ENCODE results near the gene PRICKLE3. TPM values are rescaled to one million over a fixed set of nuclear protein-coding genes. Genes with fewer than 3 reads are reported as not detected.

PRICKLE3 gene, protein sequence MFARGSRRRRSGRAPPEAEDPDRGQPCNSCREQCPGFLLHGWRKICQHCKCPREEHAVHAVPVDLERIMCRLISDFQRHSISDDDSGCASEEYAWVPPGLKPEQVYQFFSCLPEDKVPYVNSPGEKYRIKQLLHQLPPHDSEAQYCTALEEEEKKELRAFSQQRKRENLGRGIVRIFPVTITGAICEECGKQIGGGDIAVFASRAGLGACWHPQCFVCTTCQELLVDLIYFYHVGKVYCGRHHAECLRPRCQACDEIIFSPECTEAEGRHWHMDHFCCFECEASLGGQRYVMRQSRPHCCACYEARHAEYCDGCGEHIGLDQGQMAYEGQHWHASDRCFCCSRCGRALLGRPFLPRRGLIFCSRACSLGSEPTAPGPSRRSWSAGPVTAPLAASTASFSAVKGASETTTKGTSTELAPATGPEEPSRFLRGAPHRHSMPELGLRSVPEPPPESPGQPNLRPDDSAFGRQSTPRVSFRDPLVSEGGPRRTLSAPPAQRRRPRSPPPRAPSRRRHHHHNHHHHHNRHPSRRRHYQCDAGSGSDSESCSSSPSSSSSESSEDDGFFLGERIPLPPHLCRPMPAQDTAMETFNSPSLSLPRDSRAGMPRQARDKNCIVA
- 2.5 and 6.8 TPM in 2 replicates for total RNA-seq (2014; rRNA removed; shearing (Covaris generic))

DNA sequence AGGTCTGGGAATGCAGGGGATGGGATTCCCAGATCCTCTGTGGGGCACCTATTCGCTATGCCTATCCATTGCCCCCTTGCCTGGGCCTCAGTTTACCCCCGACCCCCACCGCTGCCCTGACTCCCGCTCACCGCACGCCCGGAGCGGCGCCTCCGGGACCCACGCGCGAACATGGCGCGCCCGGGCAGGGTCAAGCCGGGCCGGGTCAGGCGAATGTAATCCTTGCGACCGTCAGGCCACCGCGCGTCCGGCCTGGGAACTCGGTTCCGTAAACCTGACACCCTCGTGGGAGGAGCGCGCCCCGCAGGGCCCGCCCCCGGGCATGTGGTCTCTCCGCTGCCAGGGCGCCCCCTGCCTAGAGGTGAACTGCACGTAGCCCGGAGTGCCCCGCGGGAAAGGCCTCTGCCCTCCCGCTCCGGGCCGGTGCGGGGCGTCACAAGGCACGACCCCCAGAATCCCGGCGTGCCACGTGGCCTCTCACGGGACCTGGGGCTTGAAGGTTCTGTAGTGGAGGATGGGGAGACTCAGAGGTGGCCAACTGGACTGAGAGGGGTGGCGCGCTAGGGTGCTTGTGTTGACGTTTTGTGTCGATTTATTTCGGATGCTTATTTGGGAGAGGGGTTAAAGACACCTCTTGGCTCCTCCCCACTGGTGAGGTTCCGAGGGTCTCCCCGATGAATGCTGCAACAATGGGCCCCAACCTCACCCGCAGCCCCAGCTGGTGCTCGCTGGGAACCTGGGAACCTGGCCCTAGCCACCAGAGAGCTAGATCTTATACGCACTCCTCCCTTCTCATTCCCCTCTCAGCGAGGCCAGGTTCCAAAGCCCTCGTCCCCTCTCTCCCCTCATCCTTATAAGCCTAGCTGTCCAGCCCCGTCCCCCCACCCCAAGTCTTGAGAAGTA lies at the start of gene PRICKLE3:
TSS of gene PRICKLE3 (minus strand) at position 249 of the 903 bp plus-strand sequence. CDS start at position 173, 76 bp downstream.
- DNase-seq (ENCODE audit: low spot score), result no peak

DNA sequence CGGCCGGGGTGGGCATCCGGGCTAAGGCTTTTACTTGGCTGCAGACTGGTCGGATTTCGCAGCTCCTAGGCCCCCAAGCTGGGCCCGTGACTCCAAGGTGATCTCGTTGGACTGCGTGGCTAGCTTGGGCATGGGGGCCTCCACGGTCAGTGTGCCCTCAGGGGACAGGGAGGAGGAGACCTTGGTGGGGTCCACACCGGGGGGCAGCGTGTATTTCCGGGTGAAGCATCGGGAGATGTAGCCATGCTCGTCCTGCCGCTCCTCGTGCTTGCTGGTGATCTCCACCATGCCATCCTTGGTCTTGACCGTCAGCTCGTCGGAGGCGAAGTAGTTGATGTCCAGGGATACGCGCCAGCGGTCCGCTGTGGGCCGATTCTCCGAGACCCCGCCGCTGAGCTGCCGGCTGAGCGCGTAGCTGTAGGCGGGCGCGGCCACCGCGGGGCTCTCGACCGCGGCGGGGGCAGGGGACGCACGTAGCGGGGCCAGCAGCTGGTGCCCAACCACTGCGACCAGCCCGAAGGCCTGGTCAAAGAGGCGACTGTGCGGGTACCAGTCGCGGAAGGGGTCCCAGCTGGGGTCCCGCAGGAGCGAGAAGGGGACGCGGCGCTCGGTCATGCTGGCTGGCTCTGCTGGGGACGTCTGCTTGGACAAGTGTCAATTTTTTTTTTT lies 47.8 kb upstream of the PRICKLE3 start:
- DNase-seq (ENCODE audit: low spot score), result no peak

DNA sequence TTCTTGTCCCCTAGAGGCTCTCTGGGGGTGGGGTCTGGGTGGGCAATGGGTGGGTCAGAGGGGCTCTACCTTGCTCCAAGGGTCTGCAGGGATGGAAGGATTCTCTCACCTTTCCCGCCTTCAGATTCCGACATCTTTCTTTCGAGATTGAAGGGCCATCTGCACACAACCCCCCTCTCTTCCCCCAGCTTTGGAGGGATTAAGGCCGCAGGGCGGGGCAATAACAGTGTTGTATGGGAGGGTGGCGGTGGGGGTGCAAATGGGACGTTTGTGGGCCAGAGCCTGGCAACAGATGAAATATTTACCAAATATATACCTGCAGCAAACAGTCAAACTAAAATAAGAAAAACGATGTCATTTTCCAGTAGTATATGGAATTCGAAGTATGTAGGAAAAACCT lies 47.0 kb upstream of the PRICKLE3 start, which contains the start of gene CACNA1F:
TSS of gene CACNA1F (minus strand) at position 165 of the 400 bp plus-strand sequence. CDS start at position 134, 31 bp downstream.
- DNase-seq (ENCODE audit: low spot score), result no peak

DNA sequence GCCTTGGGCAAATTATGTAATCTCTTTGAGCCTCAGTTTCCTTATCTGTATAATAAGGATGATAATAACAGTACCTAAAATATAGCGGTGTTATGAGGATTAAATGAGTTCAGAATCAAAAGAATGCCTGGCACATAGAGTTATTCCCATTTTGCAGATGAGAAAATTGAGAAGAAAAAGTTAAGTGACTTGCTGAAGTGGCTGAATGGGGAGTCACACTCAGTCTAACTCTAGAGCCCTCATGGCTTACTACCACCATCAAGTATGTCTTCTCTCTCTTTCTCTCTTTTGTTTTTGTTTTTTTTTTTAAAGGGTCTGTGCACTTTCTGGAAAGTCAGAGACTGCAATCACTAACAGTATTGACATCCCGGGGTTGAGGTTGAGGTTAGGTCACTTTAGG lies 46.4 kb upstream of the PRICKLE3 start:
- no peak for DNase-seq (ENCODE audit: low spot score)

DNA sequence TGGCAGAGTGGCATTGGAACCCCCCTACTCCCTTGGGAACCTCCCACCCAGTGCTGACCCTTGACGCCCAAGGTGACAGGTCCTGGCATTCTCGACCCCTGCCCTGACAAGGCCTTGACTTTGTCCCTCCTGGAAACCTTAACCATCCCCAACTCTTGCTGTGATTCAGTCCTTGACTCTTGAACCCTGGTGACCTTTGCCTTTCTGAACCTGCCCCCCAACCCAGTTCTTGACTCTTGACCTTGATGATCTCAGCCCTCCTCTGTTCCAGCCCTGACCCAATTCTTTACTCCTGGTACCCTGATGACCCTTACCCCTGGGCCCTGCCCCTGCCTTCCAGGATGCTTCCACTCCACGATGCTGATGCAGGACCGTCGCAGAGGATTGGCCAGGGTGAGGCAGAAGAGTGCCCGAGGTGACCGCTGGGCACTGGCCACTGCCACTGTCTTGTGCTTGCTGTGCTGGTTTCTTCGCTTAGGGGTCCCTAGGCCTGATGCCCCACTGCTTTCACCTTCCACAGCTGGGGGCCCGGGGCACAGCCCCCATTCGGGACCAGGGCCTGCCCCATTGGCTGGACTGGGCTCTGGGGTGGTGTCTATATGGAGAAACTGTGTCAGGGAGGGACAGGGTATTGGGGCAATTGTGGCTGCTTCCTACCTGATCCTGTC lies 45.3 kb upstream of the PRICKLE3 start:
- DNase-seq (ENCODE audit: low spot score), result no peak

DNA sequence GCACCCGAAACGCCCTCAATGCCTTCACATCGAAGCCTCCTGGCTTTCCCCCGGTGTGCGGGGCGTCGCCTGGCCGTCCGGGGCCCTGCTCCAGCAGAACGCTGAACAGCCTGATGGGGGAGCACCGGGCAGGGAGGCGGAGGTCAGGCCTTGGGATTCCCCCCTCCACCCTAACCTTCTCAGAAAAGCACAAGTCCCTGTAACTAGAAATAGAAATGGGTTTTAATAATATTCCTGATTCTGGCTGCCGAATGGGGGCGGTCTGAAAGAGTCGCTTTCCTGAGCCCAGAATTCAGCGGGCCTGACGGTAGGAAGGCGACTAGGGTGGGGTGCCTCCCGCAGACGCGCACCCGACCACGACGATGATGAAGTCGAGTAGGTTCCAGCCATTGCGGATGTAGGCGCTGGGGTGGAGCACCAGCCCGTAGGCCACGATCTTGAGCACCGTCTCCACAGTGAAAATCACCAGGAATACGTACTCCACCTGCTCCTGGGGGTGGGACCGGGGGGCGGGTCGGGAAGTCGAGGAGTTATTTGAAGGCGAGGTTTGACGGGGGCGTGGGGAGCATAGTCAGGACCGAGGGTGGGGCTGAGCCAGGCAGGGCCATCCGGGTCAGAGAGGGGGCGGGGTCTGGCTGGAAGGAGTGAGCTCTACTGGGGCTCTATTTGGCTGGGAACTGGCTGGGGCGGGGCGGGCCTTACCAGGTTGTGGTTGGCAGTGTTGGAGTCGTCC lies 44.5 kb upstream of the PRICKLE3 start:
- DNase-seq (ENCODE audit: low spot score), result no peak

DNA sequence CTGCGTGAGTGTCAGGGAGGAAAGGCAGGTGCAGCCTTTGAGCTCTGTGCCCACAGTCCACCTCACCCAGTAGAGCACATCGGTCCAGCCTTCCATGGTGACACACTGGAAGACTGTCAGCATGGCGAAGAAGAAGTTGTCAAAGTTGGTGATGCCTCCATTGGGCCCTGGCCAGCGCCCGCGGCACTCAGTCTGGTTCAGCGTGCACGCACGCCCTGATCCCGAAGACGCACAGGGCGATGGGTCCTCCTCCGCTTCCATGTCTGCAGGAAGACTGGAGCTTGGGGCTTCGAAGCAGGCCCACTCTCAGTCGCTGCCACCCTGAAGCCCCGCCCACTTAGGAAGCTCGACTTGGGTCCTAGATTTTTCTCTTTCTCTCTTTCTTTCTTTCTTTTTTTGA lies 42.0 kb upstream of the PRICKLE3 start:
- DNase-seq (ENCODE audit: low spot score), result no peak

DNA sequence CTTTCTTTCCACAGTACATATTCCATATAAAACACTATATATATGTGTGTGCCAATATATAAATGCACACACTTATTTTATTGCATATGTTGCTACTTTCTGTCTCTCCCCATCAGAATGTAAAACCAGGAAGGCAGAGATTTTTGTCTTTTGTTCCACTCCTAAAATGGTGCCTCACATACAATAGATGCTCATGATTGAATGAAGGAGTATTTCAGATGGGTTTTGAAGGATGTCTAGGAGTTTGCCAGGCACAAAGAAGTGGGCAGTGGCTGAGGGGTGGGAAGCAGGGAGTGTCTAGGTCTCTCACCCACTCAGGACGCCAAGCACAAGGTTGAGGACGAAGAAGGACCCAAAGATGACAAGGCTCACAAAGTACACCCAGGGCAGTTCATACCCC lies 41.6 kb upstream of the PRICKLE3 start:
- no peak for DNase-seq (ENCODE audit: low spot score)

DNA sequence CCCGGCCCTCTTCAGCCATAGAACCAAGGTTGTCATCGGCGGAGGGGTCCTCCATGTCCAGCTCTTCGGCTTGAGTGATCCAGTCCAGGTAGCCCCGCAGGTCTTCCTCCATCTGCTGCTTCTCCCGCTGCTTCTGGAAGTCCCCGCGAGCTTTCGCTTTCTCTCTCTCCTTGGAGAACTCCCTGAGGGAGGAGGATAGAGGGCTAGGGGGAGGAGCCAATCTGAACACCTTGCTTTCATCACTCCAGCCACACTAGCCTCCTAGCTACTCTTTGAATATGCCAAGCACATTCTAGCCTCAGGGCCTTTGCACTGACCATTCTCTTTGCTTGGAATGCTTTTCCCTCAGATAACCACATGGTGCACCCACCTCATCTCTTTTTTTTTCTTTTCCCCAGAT lies 40.8 kb upstream of the PRICKLE3 start:
- no peak for DNase-seq (ENCODE audit: low spot score)

DNA sequence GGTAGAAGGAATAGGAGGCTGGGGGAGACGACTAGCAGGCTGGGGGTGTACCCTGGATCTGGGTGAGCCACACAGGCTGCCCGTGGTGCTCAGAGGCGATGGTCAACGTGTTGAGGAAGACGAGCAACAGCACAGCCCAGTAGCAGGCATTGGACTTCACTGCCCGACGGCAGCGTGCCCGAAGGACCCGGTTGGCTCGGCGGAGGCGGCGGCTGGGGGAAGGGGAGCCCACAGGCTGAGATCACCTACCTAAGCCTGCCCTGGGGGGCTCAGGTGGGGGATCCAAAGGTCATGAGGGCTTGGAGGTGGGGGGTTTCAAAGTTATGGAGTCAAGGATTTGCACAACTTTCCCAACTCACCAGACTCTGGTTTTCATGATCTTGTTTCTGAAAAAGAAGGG lies 39.7 kb upstream of the PRICKLE3 start:
- DNase-seq (ENCODE audit: low spot score), result no peak

DNA sequence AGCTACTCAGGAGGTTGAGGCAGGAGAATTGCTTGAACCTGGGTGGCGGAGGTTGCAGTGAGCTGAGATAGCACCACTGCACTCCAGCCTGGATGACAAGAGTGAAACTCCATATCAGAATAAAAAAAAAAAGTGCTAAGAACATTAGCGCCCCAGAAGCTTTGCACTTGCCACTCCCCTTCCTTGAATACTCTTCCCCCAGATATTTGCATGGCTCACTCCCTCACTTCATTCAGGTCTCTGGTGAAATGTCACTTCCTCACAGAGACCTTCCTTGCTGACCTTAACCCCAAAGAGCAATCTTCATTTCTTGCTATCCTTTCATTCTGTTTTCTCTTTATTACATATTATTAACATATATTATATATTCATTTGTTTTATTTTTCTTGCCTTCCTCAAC lies 35.7 kb upstream of the PRICKLE3 start:
- DNase-seq (ENCODE audit: low spot score), result no peak

DNA sequence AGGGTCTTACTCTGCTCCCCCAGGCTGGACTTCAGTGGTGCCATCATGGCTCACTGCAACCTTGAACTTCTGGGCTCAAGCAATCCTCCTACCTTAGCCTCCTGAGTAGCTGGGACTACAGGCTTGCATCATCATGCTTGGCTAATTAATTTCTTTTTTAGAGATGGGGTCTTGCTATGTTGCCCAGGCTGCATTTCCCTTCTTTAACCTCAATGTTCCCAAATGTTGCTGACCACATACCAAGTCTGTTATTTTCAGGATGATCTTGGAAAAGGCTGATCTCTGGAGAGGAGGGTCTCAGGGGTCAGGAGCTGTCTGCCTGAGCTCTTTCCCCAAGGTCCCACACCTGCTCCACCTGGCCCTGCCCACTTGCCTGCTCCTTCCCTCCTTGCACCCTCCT lies 33.9 kb upstream of the PRICKLE3 start:
- DNase-seq (ENCODE audit: low spot score), result no peak

DNA sequence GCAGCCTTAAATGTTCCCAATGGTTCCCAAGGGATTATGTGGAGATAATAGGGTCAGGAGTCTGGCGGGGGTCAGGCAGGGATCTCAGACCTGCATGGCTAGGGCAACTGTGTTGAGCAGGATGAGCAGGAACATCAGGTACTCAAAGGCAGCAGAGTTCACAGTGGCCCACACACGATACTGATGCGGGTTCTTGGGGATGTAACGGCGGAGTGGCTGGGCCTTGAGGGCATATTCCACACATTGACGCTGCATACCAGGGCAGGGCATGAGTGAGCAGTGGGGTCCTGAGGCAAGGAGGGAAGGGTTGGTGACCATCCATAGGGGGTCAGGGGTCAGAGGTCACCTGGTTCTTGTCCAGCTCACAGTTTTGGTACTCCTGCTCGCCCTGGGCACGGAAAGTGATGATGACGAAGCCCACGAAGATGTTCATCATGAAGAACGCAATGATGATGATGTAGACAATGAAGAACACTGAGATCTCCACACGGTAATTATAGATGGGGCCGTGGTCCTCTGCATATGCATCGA lies 28.9 kb upstream of the PRICKLE3 start:
- no peak for DNase-seq (ENCODE audit: low spot score)

DNA sequence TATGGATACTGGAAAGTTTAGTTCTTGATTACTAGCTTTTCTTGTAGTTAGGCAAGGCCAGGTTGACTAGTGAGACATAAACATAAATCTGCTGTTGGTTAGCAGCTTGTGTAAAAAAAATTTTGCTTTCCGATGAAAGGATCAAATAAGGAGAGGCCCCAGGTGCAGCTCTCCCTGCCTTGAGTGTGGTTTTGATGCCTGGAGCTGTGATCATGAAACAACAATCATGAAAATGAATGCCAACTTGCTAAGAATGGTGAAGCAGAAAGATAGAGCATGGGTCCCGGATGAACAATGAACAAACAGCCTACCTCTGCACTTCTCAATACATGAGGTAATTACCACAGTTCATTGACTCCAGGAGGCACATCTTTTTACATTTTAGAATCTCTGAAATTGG lies 28.2 kb upstream of the PRICKLE3 start:
- no peak for DNase-seq (ENCODE audit: low spot score)

DNA sequence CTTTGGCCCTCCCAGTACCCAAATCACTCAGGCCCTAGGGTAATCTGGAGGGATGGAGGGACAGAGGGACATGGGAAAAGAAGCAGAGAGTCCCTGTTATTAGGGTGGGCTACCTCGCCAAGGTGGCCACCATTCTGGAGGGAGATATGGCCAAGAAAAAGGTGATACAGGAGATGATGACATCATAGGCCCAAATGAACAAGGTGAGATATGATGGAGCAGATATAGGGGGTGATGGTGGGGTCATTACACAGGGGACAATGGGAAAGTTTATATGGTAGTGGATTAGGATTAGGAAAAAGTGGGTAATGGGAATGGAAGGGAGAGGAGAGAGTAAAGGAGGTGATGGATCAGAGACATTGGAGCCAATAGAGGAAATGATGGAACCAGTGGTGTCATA lies 26.7 kb upstream of the PRICKLE3 start:
- DNase-seq (ENCODE audit: low spot score), result no peak

DNA sequence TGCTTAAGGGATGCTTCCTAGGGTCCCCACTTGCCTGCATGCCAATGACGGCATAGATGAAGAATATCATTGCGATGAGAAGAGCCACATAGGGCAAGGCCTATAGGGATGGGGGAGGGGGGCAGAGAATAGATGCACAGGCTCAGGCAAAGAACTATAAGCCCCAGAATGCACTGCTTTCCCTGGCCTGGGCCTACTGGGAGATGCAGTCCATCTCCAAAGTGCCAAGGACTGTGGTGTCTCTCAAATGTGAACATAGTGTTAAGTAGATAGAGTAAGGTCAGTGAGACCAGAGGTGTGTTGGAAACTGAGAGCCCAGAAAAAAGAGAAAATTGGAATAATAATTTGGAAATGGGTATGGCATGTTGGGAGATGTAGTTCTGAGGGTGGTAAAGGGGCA lies 26.0 kb upstream of the PRICKLE3 start:
- no peak for DNase-seq (ENCODE audit: low spot score)

DNA sequence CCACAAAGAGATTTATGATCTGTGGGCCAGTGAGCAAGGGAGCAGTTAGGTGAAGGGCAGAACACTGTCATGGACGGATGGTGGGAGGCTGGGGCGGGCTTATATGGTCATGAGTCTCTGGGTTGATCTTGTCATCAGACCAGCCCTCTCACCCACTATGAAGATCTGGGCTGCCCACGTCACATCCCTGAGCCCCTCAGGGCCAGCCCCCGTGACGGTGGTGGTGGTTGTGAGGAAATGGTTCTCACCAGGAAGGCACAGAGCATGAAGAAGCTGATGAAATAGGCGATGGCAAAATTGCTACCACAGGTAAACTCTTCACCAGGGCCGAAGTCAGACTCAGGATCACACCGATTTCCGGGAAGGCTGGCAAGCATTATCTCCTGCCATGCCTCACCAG lies 24.9 kb upstream of the PRICKLE3 start:
- no peak for DNase-seq (ENCODE audit: low spot score)

DNA sequence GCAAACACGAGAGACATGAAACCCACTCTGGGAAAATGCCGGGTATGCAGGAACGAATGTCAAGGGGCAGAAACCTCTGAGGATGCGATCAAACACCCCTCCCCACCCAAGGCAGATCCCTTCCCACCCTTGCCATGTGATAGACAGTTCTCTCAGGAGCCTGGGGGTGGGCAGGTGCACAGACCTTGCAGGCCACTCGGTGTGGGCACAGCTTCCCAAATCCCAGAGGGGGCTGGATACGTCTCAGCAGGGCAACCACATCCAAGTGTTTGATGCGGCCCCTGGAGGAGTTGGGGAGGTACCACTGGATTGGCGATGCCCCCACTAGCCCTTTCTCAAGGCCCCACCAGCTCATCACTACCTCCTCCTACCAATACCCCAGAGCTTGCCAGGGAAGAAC lies 24.2 kb upstream of the PRICKLE3 start:
- no peak for DNase-seq (ENCODE audit: low spot score)

DNA sequence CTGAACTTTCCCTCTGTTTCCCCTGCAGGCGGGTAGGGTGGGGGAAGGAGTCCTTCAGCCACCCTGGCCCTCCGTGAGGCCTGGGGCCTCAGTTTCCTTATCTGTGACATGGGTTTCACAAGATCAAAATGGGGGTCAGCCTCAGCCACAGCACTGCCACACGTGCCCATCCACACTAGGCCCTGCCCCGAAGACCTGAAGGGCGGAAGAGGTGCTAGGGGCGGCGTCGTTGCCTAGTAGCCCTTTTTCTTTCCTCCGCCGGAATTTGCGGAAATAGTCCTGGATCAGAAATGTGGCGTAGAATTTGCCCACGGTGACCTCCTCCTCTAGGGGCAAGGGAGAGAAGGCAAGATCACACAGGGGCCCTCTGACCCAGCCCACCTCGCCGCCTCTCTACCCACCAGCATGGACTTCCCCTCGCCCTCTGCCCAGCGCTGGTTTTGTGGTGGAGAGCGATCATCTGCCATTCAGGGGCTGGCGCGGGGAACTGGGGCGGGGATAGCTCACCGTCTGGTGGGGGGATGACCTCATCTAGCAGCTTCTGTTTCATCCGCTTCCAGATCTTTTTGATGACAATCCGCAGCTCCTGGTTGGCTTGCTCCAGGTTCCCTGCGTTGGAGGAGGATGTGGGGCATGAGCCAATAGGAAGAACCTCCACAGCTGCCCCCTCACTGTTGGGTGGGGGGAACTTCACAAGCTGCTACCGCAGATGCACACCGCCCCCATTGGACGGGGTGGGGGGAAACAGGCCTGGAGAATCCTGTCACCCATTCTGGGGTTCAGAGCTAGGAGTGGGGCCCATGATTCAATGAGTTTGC lies 23.5 kb upstream of the PRICKLE3 start:
- DNase-seq (ENCODE audit: low spot score), result no peak

Measured in H4 (cell line).